ENCODE measurements around the gene FOXG1.

DNA sequence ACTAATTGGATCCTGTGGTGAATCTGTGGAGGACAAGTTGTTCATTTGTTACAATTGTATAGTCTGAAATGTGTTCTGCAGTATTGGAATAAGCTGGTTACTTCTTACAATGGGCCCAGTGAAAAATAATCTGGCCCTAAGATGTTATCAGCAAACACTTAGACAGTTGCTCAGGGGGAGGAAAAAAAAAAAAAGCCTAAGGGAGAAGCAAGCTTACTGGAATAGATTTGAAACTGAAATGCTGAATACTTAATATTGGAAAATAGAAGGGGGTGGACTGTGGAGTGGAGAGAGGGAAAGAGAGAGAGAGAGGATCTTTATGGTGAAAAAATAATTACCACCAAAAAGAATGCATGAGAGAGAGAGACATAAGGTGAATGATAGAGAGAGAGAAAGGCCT, 4.0 kb downstream of the FOXG1 start:
- TF ChIP-seq CTCF (IDR thresholded peaks at IDR 0.05) (no peak), EP300 (IDR thresholded peaks at IDR 0.05) (no peak), POLR2AphosphoS5 (IDR thresholded peaks at IDR 0.05) (no peak)

All from upper lobe of left lung (tissue), 4 donors.